H9 (cell line): Measurements from ENCODE around the gene YTHDC2. TPM values are rescaled to one million over a fixed set of nuclear protein-coding genes. Genes with fewer than 3 reads are reported as not detected.

Source experiments
- DNase-seq: peaks from one replicate; pipeline ENCODE4 v3.0.0-alpha.2; 2017
- H2AFZ ChIP-seq: one replicate; pipeline ENCODE4 v1.6.1; 2013; ENCODE audit warnings: mild to moderate bottlenecking, low read length, control low read depth, moderate library complexity
- H2AK5ac ChIP-seq: 2 replicates; pipeline ENCODE4 v1.6.1; 2013; ENCODE audit warnings: low read length, control low read depth, mixed read lengths; ENCODE audit not compliant: insufficient read length
- H2BK120ac ChIP-seq: one replicate; pipeline ENCODE4 v1.6.1; 2013; ENCODE audit warnings: low read depth, mild to moderate bottlenecking, low read length, control low read depth, inconsistent platforms; ENCODE audit not compliant: poor library complexity, severe bottlenecking
- H2BK12ac ChIP-seq: 2 replicates; pipeline ENCODE4 v1.6.1; 2013; ENCODE audit warnings: low read length, control low read depth, mixed read lengths, low read depth; ENCODE audit not compliant: insufficient read length
- H2BK15ac ChIP-seq: 2 replicates; pipeline ENCODE4 v1.6.1; 2013; ENCODE audit warnings: low read depth, low read length, control low read depth
- H2BK20ac ChIP-seq: one replicate; pipeline ENCODE4 v1.6.1; 2013; ENCODE audit warnings: low read depth, mild to moderate bottlenecking, low read length, control low read depth, inconsistent platforms; ENCODE audit not compliant: poor library complexity, severe bottlenecking
- H2BK5ac ChIP-seq: 2 replicates; pipeline ENCODE4 v1.6.1; 2013; ENCODE audit warnings: low read length, control low read depth, mixed read lengths; ENCODE audit not compliant: insufficient read length
- H3K14ac ChIP-seq: 2 replicates; pipeline ENCODE4 v1.6.1; 2013; ENCODE audit warnings: low read length, control low read depth; ENCODE audit not compliant: insufficient read depth
- H3K18ac ChIP-seq: 2 replicates; pipeline ENCODE4 v1.6.1; 2013; ENCODE audit warnings: low read depth, mild to moderate bottlenecking, mixed read lengths, low read length, control low read depth; ENCODE audit not compliant: insufficient read length
- H3K23ac ChIP-seq: 2 replicates; pipeline ENCODE4 v1.6.1; 2013; ENCODE audit warnings: low read length, control low read depth, mixed read lengths, low read depth; ENCODE audit not compliant: insufficient read length
- H3K23me2 ChIP-seq: 2 replicates; pipeline ENCODE4 v1.6.1; 2013; ENCODE audit warnings: low read depth, mild to moderate bottlenecking, mixed read lengths, low read length, control low read depth; ENCODE audit not compliant: insufficient read length, poor library complexity, severe bottlenecking
- H3K27ac ChIP-seq: 2 replicates; pipeline ENCODE4 v1.5.1; 2013; ENCODE audit warnings: low read length, control low read depth, mixed read lengths, low read depth; ENCODE audit not compliant: insufficient read length
- H3K27me3 ChIP-seq: 2 replicates; pipeline ENCODE4 v1.6.1; 2013; ENCODE audit warnings: low read length, control low read depth, inconsistent platforms; ENCODE audit not compliant: insufficient read depth
- H3K4ac ChIP-seq: 2 replicates; pipeline ENCODE4 v1.6.1; 2013; ENCODE audit warnings: low read depth, mild to moderate bottlenecking, control low read depth, inconsistent platforms, low read length, moderate library complexity
- H3K4me1 ChIP-seq: 2 replicates; pipeline ENCODE4 v1.6.1; 2013; ENCODE audit warnings: low read length, control low read depth, inconsistent platforms; ENCODE audit not compliant: insufficient read depth
- H3K4me2 ChIP-seq: 2 replicates; pipeline ENCODE4 v1.6.1; 2013; ENCODE audit warnings: low read length, control low read depth, mixed read lengths; ENCODE audit not compliant: insufficient read length, insufficient read depth
- H3K56ac ChIP-seq: 2 replicates; pipeline ENCODE4 v1.6.1; 2013; ENCODE audit warnings: low read depth, mild to moderate bottlenecking, mixed read lengths, low read length, control low read depth; ENCODE audit not compliant: insufficient read length
- H3K79me1 ChIP-seq: 2 replicates; pipeline ENCODE4 v1.6.1; 2013; ENCODE audit warnings: low read depth, mild to moderate bottlenecking, moderate library complexity, low read length, control low read depth, inconsistent platforms; ENCODE audit not compliant: insufficient read depth, poor library complexity, severe bottlenecking
- H3K79me2 ChIP-seq: 2 replicates; pipeline ENCODE4 v1.6.1; 2013; ENCODE audit warnings: low read length, control low read depth, inconsistent platforms; ENCODE audit not compliant: insufficient read depth
- H3K9ac ChIP-seq: 2 replicates; pipeline ENCODE4 v1.6.1; 2013; ENCODE audit warnings: low read length, control low read depth, mixed read lengths; ENCODE audit not compliant: insufficient read length; ENCODE audit errors: extremely low read depth
- H3K9me3 ChIP-seq: one replicate; pipeline ENCODE4 v1.6.1; 2013; ENCODE audit warnings: low read depth, low read length, inconsistent platforms; ENCODE audit not compliant: control insufficient read depth
- H3T11ph ChIP-seq: one replicate; pipeline ENCODE4 v1.6.1; 2013; ENCODE audit warnings: mild to moderate bottlenecking, low read length, control low read depth, inconsistent platforms
- H4K20me1 ChIP-seq: one replicate; pipeline ENCODE4 v1.6.1; 2013; ENCODE audit not compliant: control insufficient read depth, insufficient read length, insufficient read depth
- H4K5ac ChIP-seq: 2 replicates; pipeline ENCODE4 v1.6.1; 2013; ENCODE audit warnings: low read depth, mild to moderate bottlenecking, mixed read lengths, low read length, control low read depth; ENCODE audit not compliant: insufficient read length
- H4K8ac ChIP-seq: replicated peaks from 2 replicates; pipeline ENCODE4 v1.6.1; 2013; ENCODE audit warnings: low read length, control low read depth, mixed read lengths, low read depth; ENCODE audit not compliant: insufficient read length
- H4K91ac ChIP-seq: 2 replicates; pipeline ENCODE4 v1.6.1; 2013; ENCODE audit warnings: low read depth, mild to moderate bottlenecking, moderate library complexity, mixed read lengths, low read length, control low read depth; ENCODE audit not compliant: insufficient read length
- H3K27ac Mint-ChIP-seq, 3 experiments: 2 replicates in 2 of 3; 3 replicates in 1 of 3; pipeline ENCODE4 v1.8.0; 2020 to 2021; ENCODE audit warnings: mixed read lengths in 3 of 3, mild to moderate bottlenecking in 1 of 3, moderate library complexity in 1 of 3
- H3K27me3 Mint-ChIP-seq: 2 replicates; pipeline ENCODE4 v1.8.0; 2021; ENCODE audit warnings: low read depth, mild to moderate bottlenecking, moderate library complexity, mixed read lengths
- H3K36me3 Mint-ChIP-seq, 3 experiments: 2 replicates in 2 of 3; 3 replicates in 1 of 3; pipeline ENCODE4 v1.8.0; 2020 to 2021; ENCODE audit warnings: low read depth in 3 of 3, mixed read lengths in 3 of 3; ENCODE audit not compliant: insufficient read depth in 1 of 3
- H3K4me1 Mint-ChIP-seq, 2 experiments: 2 replicates each; pipeline ENCODE4 v1.8.0; 2020; ENCODE audit warnings: mixed read lengths in 2 of 2
- H3K4me3 Mint-ChIP-seq, 2 experiments: 2 replicates in 1 of 2; 3 replicates in 1 of 2; pipeline ENCODE4 v1.8.0; 2020 to 2021; ENCODE audit warnings: mild to moderate bottlenecking in 2 of 2, mixed read lengths in 2 of 2, moderate library complexity in 1 of 2
- H3K9me3 Mint-ChIP-seq, 2 experiments: 2 replicates in 1 of 2; 3 replicates in 1 of 2; pipeline ENCODE4 v1.8.0; 2020; ENCODE audit warnings: mild to moderate bottlenecking in 2 of 2, mixed read lengths in 2 of 2, moderate library complexity in 1 of 2
- WGBS: extraction: QIAGEN DNeasy Blood & Tissue Kit; methylation state at CpG from one replicate; pipeline ENCODE4 v1.1.7; 2013; ENCODE audit warnings: missing lambda C conversion rate, low lambda C conversion rate, mixed read lengths; ENCODE audit not compliant: insufficient read length; ENCODE audit errors: extremely low coverage; 5-methylcytosine and 5-hydroxymethylcytosine counted together
- total RNA-seq: library from RNA; stranded (reverse); gene quantifications from 2 replicates; pipeline ENCODE4 v1.2.1, GENCODE V29; 2021
- TF ChIP-seq, protein P1 (sequence below): fragments of 200-600 bp; sonication (generic); conservative IDR thresholded peaks from 3 replicates; pipeline ENCODE4 v1.8.0; 2021; ENCODE audit warnings: antibody characterized with exemption, mild to moderate bottlenecking

Gene YTHDC2
- total RNA-seq, 1 experiment from 2014 or later = 22.5 TPM

DNA sequence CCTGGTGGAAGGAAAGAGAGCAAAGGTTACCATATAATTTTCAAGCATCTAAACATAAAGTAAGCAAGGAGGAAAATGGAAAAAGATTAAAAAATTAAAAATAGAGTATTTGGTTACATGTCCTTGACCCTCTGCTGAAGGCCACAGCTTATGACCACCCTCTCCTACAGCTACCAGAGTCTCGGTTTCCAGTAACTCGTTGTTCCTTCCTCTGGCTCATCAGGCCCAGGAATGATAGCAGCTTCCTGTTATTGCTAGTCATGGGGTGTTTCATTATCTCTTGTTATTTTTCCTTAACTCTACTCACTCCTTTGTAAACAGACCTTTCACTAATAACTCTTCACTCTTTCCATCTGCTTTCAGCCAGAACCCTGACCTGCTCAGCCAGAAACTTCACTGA, 102.2 kb downstream of the YTHDC2 start:
- Histone ChIP-seq H3K4ac (no peak overlapping the region), H3K56ac (no peak overlapping the region), H2BK120ac (no peak overlapping the region), H2BK5ac (no peak overlapping the region), H2BK12ac (no peak overlapping the region), H3K23me2 (no peaks in the 10 kb centered on the region), H4K20me1 (no peaks in the 10 kb centered on the region), H3K18ac (no peak overlapping the region), H3K27me3 (no peaks in the 10 kb centered on the region), H3K79me1 (no peaks in the 10 kb centered on the region), H3K23ac (no peak overlapping the region), H3K4me1 (peaks cover 5% of the 10 kb centered on the region), H3K4me2 (no peak overlapping the region), H2BK20ac (no peak overlapping the region), H4K91ac (no peak overlapping the region), H3K14ac (no peak overlapping the region), H2AFZ (no peak overlapping the region), H3K9ac (no peak overlapping the region), H2AK5ac (no peak overlapping the region), H4K5ac (no peak overlapping the region), H3K27ac (no peak overlapping the region), H3K9me3 (no peaks in the 10 kb centered on the region), H4K8ac (no peak overlapping the region), H2BK15ac (no peak overlapping the region), H3K79me2 (no peaks in the 10 kb centered on the region), H3T11ph (no peak overlapping the region)
- Mint-ChIP-seq H3K4me1 (peaks cover 16 to 27% of the 10 kb centered on the region in 2 experiments), H3K27ac (0 out of 7 replicates have a peak overlapping the region, but pooled peaks of 1 of the 3 experiments have one; percentile 2), H3K36me3 (peaks cover 8 to 13% (median 12%) of the 10 kb centered on the region in 3 experiments; a peak in 4 of 7 replicates), H3K27me3 (no peaks in the 10 kb centered on the region), H3K9me3 (peaks cover 14 to 16% of the 10 kb centered on the region in 2 experiments), H3K4me3 (no peak overlapping the region)
- no CpG with 5 or more reads among the region's 2 CpGs for WGBS
- TF ChIP-seq, protein P1, sequence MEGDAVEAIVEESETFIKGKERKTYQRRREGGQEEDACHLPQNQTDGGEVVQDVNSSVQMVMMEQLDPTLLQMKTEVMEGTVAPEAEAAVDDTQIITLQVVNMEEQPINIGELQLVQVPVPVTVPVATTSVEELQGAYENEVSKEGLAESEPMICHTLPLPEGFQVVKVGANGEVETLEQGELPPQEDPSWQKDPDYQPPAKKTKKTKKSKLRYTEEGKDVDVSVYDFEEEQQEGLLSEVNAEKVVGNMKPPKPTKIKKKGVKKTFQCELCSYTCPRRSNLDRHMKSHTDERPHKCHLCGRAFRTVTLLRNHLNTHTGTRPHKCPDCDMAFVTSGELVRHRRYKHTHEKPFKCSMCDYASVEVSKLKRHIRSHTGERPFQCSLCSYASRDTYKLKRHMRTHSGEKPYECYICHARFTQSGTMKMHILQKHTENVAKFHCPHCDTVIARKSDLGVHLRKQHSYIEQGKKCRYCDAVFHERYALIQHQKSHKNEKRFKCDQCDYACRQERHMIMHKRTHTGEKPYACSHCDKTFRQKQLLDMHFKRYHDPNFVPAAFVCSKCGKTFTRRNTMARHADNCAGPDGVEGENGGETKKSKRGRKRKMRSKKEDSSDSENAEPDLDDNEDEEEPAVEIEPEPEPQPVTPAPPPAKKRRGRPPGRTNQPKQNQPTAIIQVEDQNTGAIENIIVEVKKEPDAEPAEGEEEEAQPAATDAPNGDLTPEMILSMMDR = no peak
- DNase-seq = no peak
